Stimulated activated CD4-positive, alpha-beta T cell treated with anti-CD3 and anti-CD28 coated beads, Interleukin-2, amount 100 ng/mL, for 24 hours (primary cell): ENCODE data around the gene RUNX2.

ENCODE experiments used
- DNase-seq, 2 donors: peaks; one replicate each; pipeline ENCODE4 v3.0.0-alpha.2; 2020

Gene RUNX2

DNA sequence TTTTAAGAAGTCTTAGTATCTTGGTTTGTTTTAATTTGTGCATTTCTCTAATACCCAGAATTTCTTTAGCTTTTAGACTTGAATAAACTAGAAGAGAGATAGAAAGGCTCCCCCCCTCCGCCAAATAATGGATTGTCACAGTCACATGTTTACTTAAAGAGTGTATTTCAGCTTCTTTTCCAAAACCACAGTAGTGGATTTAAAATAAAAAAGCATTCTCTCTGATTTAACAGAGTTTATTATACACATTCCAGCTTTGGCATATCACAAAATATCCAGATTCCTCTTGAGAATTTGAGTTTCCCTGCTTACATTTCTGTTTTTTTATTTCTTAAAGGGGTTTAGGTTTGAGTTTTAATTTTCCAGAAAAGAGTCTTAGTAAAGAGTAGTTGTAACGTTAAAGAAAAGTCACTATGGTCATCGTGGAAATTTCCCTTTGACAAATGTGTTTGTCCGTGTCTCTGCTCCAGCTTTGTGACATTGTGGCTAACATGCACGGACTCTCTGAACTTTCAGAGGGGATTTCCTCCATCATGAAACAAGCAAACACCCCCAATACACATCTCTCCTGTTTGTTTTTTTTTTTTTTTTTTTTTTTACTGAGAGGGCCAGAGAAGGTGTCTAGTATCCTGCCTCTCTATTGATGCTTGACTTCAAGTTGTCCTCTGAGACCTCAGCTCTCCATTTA is 163.1 kb downstream of the RUNX2 start:
- DNase-seq, result no peak

DNA sequence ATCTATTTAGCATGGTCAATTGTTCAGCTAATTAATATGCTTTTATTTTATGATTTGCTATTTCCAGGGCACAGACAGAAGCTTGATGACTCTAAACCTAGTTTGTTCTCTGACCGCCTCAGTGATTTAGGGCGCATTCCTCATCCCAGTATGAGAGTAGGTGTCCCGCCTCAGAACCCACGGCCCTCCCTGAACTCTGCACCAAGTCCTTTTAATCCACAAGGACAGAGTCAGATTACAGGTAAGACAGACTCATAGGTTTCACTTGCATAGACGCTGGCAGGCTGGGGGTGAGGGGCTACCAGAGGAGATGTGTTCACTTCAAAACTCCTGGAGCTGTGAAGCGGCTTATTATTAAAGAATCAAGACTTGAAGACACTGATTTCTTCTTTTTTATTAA is 163.7 kb downstream of the RUNX2 start:
- no peak for DNase-seq

DNA sequence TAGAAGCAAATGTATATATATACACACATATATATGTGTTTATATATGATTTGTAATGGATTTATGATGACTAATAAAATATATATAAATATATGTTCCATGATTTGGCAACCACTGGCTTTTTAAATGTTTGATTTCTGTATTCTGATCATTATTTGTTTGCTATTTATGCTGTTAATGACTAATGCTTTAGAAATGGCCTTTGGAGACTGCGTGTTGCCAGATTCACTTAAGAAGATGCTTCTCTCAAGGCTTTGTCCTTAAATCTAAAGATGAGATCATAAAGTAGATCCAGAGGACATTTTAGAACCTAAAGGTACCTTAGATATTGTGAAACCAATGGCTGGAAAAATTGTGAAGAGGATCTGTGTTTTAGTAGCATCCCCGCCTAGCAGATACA is 165.6 kb downstream of the RUNX2 start:
- no peak for DNase-seq

DNA sequence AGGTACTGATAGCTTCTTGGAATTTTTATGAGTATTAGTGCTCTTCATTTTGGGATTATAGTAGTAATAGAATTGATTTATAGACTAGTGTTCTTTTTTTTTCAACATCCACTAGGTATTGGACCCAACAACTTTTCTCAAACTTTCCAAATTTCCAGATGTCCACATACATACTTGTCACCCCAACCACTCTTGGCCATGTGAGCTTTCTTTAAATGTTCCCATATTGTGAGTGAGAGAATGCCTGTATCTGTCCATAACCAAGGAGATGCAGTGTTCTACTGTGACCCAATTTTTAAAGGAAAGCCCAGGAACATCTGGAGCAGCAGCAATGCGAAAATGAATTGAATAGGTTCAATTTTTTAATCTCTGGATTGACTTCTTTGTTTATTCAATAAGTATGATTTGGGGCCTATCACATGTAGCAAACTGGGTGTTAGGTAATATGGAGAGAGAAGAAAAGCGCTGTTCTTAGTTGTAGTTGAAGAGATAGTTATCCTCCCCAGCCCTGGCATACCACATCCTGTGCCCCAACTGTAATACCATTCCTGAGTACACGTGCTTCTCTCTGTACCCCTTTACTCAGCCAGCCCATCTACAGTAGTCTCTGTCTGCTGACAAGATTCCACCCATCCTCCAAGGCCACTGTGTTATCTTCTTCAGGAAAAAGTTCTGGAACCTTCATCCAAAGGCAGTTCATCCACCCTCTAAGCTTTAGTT is 166.4 kb downstream of the RUNX2 start:
- no peak for DNase-seq

DNA sequence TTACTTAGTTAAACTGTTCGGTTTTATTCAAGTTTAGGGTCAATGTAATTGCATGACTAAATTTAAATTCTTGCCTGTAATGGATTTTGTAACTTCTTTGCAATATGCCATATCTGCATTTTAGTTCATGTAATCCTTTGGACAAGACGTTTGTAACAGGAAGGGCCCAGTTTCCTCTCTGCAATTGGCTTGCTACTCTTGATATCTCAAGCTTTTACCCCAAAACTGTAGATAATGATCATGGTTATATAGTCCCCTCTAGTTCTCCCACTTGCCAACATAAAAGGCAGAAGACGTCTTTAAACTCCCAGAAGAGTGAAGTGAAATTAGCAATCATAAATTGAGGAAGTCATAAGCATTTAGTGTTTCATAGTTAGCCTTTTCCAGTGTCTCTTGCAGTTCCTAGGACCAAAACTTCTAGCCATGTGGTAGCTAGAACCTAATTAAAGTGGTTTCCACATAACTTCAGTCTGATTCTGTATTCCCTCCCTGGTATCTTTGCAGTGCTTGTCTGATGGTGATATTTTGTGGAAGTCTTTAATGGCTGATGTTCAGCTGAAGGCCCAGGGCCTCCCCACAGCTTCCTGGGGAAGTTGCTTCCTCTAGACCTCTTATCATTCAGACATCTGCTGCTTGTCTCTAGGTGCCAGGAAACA is 167.4 kb downstream of the RUNX2 start:
- no peak for DNase-seq

DNA sequence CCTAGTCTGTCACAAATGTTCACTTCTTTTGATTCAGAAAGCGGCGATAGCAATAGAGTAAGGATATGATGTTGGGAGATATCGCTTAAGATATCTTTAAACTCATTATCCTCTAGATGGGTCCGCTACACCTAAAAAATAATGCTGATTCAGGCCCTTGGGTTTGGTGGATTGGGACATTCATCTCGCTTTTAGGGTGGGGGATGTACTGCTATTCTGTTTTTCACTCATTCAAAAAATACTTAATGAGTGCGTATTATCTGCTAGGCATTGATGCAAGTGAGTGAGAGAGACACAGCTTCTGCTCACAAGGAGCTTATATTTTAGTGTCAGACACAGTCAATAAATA is 167.9 kb downstream of the RUNX2 start:
- DNase-seq, result no peak

DNA sequence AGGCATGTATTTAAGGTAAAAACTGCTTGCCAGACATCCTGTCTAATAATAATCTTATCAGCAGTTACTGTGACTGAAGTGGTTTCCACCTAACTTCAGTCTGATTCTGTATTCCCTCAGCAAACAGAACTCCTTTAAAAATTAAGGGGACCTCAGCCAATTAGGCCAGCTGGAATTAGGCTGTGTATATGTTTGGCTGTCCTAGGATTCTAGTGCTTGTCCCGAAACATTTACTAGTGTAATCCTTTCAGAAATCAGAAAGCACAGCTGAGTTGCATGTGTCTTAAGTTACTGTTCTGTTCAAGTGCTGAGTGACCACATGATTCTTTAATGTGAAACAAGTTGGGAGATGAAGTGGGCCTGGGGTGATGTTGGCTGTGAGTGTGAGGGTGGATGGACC is 170.5 kb downstream of the RUNX2 start:
- DNase-seq, result no peak

DNA sequence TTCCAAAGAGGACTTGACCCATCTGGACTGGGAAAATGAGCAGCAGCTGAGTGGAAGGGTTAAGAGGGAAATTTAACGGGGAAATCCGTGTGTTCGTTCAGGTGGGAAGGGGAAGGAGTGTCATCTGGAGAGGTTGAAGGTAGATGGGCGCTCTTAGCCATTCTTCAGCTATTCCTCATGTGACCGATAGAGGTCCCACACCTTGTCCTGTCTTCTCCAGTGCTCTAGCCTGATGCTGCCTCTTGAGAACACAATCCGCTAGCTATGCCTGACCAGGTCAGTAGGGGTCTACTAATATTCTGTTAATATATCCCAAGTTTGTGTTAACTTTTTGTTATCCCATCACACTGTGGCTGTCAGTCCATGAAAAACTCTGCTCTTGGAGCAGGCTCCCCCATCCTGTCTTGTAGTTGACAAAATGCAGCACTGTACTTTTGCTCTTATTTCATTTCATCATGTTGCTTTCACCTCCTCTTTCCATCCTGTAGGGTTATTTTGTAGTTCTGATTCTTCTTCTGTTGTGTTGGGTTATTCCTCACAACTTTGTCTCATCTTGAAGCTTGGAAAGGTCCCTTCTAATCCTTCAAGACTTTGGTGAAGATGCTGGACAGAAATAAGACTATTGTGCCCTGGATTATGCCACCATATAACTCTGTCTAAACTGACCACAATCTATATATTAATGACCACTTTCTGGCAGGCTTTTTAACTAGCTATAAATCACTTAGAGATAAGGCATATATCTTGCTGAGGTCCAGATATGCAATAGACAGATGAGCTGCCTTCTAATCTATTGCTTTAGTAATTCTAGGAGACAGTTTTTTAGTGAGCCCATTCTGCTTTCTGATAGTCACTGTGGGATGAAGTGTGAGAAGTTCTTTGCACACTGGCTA is 173.0 kb downstream of the RUNX2 start:
- DNase-seq, result no peak

DNA sequence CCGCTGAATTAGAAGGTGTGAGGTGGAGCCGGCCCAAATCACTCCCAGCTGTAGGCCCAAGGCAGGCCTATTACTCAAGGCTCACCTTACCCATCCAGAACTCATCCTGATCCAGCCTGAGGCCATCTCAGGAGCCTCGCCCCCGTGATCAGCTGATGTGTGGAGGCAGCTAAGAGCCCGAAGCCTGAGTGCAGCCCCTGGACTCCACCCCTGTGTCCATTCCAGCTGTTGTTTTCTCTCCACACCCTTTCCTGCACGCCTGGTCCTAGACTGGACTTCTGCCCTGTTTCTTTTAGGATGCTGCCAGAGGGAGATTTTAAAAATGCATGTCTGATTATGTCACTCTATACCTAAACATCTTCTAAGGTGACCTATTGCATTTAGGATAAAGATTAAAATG is 174.3 kb downstream of the RUNX2 start:
- DNase-seq, result no peak

DNA sequence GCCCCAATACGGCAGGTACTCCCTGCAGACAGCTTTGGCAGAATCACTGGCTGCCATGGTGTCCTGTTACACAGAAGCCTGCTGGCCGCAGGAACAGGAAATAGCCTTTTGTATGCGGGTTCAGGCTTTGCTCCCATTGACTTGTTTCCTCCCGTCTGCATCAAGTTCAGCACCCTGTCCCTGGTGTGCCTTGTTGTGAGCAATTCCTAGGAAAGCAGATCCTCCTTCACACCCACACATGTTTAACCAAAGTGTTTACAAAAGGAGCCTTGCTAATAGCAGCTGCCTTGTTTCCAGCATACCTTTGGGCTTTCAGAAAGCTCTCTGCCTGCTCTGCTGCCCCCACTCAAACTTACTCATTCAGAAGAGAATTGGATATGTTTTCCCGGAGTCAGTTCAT is 176.8 kb downstream of the RUNX2 start:
- DNase-seq, result no peak

DNA sequence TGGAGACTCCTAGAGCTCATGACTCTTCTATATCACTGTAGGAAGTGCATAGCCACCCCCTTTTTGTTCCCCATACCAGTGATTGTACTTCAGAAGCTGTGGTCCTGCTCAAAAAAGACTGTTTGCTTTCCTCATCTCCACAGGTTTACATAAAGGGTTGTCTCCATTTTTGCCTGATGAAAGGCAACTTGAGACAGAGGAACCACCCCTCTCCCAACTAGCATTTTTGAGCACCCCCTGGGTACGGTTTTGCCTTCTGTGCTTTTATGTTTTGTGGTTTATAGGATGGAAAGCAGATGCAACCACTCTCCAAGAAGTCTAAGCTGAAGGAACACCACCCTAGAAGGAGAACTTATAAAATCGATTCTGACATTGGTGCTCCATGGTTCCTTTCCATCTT is 177.3 kb downstream of the RUNX2 start:
- DNase-seq, result no peak

DNA sequence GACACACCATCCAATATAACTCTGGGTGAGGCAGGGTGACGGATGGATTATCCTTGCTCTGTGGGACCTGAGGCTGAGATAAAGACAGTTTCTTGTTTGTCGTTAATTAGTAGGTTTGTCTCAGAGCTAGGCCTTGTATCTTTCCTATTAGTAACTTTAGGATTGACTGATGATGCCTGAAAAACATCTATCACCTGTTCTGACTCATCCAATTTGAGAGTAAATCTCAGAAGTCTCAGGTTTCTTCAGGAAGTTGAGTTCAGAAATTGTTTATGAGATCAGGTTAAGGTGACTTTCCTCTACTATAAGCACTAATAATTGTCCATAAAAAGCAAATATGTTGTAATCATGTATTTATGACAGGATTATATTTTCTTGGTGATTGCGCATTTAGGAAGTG is 179.1 kb downstream of the RUNX2 start:
- no peak for DNase-seq

DNA sequence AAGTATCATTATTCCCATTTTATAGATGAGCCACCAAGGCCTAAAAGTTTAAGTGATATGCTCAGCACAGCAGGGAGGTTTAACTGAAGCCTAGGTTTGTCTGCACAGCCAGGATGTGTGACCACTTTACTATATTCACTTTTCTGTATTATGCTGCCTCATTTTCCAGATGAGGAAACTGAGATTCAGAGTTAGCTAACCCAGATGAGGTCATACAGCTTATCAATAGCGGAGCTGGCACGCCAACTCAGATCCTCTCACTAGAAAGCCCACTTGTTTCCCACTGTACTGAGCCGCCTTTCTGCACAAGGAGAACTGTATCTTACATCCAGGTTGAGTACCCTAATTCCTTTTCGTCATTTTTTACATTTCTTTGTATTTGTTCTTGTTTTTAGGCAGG is 181.3 kb downstream of the RUNX2 start:
- no peak for DNase-seq

DNA sequence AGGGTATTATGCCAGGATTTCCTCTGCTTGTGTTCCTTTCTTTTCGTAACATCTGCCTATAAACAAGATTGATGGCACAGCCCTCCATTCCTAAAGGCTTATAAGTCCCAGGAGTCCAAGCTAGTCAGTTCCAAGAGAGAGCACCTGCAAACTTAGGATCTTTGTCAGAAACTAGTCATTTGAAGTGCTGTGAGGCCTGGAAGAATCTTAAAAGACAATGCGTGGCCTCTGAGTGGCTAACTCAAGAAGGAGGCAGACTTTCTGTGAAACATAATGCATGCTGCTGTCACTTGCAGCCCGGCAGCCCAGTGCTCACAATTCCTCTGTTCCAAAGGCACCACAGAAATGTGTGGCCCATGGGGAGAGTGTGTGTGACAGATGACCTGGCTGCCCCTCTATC is 184.6 kb downstream of the RUNX2 start:
- DNase-seq, result no peak

DNA sequence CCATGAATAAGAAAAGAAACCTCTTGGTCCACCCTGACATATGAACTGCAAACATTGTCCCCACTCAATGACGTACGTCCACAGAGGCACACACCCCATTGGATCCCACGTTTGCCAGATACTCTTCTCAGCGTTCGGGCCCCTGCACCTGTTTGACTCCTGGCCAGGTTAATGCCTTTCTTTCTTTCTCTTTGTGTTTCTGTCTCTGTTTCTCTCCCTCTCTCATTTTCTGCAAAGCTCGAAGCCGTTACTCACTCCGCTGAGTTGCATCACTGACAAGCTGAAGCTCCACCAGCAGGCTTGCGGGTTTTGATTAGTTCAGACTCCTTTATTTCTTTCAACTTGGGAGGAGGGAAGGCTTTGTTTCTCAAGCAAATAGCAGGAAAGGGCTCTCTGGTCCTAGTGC is 185.1 kb downstream of the RUNX2 start:
- no peak for DNase-seq

DNA sequence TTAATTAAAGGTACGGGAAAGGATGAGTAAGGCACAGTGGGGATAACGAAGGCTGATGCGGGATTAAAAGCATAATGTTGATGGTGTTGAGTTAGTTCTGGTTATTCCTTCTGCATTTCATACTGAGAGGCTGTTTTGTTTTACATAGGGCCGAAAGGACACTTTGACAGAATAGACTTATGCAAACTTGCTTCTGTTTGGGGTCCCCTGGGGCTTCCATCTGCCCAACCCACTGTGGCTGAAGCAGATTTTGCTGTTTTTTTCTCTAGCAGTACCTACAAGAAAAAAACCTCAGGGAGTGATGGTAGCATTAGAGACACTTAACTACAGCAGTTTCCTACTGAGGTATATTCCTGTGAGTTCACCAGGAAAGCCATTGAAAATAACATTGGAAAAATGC is 185.7 kb downstream of the RUNX2 start:
- no peak for DNase-seq

DNA sequence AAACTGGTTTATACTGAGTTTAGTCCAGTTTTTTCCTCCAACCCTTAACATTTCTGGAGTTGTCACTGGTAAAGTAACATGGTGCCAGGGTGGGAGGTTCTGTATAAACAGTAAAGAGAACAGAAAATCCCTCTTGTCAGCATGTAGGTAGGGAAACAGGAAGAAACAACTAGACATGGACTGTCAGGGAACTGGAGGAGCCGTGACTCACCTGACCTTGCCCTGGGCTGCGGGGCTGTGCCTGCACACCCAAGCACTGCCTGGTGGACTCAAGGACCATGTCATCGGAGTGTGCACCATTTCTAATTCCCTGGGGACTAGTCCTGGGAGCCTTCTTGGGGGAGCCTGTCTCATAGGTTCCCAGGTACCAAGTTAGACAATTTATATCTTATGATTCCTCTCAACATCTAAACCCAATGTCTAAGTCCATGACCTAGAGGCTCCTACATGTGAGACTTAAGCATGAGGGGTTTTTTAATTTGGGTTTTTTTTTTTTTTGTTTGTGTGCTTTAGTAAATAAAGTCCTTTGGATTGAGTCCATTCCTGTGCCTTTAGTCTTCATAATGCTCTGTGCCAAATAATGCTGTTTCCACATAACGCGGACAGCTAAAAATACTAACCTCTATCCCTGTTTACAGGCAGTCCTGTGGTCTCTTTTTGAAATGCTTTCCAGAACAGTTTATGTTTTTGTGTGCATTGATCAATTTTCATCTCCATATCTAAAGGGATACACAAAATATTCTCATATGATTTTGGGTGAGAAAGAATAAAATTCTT is 186.5 kb downstream of the RUNX2 start:
- DNase-seq, result no peak

DNA sequence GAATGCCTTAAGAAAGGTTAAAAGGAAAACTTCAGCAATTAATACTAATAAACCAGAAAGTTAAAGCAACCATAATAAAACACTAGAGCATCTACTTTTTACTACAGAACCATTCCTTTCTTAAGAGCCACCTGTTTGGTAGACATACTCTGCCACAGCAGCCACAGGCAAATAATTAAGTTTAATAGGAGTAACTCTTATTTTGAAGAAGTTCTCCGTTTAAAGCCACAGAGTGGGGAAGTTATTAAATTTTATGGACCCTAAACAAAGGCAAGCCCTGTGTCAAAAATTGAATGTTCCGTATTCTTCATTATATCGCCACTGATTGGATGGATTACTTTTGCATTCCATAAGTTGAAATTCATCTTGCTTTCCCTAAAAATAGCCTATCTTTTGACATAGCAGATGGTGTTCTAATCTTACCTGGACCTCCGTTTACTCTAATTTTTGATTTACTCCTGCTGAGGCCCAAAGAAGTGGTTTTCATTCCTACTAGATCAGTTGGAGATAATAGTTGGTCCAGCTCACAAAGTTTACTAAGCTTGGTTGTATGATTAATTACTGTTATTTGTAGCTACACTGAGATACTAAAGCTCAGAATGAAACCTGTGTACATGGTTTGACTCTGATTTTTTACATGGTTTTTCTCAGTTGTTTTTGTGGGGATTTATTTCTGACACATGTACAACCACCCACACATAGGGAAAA is 190.0 kb downstream of the RUNX2 start:
- no peak for DNase-seq

DNA sequence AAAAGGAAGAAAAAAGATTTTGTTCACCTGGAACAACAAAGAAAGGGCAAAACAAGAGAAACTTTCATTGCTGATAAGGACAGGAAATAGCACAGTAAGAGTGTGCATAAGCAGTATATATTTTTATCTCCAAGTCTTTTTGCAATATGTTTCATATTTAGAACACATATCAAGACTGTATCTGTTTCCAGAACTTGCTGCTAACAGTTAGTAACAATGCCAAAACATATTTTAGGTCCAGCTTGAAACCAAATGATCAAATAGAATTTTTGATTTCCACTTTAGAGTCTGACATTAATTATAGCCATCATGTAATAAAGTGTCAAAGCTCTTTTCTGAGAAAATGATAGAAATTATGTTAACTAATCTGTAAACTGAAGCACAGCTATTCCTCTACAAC is 193.1 kb downstream of the RUNX2 start:
- no peak for DNase-seq

DNA sequence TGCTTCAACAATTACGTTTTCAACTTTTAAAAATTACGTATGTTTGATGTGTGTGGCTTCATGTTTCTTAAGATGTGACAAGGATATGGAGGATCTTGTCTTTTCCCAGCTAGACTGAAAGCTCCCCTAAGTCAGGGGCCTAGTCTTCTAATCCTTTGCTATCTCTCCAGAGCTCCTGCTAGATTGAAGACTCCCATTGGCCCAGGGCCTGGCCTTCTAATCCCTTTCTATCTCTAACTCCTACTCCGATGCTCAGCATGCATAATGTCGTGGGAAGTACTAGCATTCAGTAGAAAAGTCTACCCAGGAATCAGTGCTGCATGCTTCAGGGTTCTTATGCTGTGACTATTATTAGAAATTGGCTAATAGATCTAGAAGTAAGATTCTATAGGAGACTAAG is 194.4 kb downstream of the RUNX2 start:
- DNase-seq, result no peak

DNA sequence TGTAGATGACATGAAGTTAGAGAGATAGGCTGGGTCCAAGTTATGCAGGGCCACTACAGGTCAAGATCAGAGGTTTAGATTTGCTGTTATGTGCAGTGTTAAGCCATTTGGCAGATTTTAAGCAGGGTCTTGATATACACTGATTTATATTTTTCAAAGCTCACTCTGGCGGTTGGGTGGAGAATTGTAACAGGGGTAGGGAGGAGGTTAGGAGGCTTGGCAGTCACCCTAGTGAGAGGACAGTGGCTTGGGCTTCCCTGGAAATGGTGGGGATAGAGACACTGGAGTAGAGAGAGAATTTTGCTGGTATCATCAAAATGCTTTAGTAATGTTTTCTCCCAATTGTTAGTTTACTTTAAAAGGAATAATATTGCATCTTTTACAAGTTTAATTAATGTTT is 199.1 kb downstream of the RUNX2 start:
- DNase-seq, result no peak

DNA sequence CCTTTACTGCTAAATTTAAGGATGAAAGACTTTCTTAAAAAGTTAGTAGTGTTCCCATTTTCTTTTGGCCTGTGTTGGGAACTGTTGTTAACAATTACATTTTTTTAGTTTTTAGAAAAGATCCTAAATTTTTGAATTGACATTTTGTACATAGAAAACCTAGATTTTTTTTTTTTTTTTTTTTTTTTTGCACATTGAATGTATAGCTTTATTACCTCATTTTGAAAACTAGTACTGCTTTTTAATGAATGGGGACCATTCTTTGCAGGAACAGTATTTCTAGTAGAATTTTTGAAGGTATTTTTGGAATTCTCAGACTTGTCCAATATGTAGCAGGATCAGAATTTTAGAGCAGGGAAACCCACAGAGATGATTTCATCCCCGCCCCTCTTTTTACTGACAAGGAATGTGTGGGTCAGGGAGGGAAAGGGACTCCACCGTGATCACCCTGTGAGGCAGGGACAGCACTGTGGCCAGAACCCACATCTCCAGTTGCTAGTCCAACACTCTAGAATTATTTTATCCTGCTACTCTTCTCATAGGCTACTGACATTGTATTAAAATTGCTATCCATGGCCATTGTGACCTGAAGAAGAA is 204.0 kb downstream of the RUNX2 start:
- no peak for DNase-seq
